Esophagus squamous epithelium (tissue), 5 donors: ENCODE results near the gene PADI3. TPM values are rescaled to one million over a fixed set of nuclear protein-coding genes. Genes with fewer than 3 reads are reported as not detected.

ENCODE experiments used
- DNase-seq: peaks from one replicate; lab custom pipeline; 2025; lab: John Stamatoyannopoulos, UW
- H3K27ac ChIP-seq, 4 donors: fragments of 200-600 bp; sonication (generic); one replicate each; pipeline ENCODE4 v1.5.1; 2016 to 2019; ENCODE audit warnings: mild to moderate bottlenecking in 1 of 4
- H3K27me3 ChIP-seq, 4 donors: fragments of 200-600 bp; sonication (generic); 1 replicate in 3 of 4; 2 replicates in 1 of 4; pipeline versions ENCODE4 v1.5.1 to v1.6.0; 2017 to 2021; ENCODE audit warnings: antibody characterized with exemption in 1 of 4
- H3K36me3 ChIP-seq, 3 donors: fragments of 200-600 bp; sonication (generic); one replicate each; pipeline ENCODE4 v1.5.1; 2016 to 2019
- H3K4me1 ChIP-seq, 3 donors: fragments of 200-600 bp; sonication (generic); one replicate each; pipeline ENCODE4 v1.5.1; 2017 to 2019
- H3K4me3 ChIP-seq, 4 donors: fragments of 200-600 bp; sonication (generic); 1 replicate in 3 of 4; 2 replicates in 1 of 4; pipeline ENCODE4 v1.5.1; 2016 to 2019; ENCODE audit warnings: mild to moderate bottlenecking in 2 of 4, moderate library complexity in 1 of 4
- H3K9me3 ChIP-seq, 3 donors: fragments of 200-600 bp; sonication (generic); one replicate each; pipeline ENCODE4 v1.5.1; 2016 to 2019
- POLR2A ChIP-seq, 4 donors: fragments of 450-650 bp; IDR thresholded peaks; one replicate each; pipeline ENCODE4 v1.6.1; 2017; ENCODE audit warnings: antibody characterized with exemption in 4 of 4, mild to moderate bottlenecking in 4 of 4, moderate library complexity in 3 of 4
- WGBS, 2 donors: methylation state at CpG; one replicate each; pipeline ENCODE4 v1.1.5; 2018; 5-methylcytosine and 5-hydroxymethylcytosine counted together
- intact Hi-C: fragments of 100-400 bp; cut with DNase I; formaldehyde crosslinking; loops from one replicate; pipeline ENCODE4 v1.15.0; 2022
- total RNA-seq, 4 donors: library from RNA; depleted of rRNA; stranded (reverse); fragments of >200 nt; gene quantifications; one replicate each; pipeline ENCODE4 v1.1.0, GENCODE V29; 2016
- TF ChIP-seq, protein P1 (sequence below), 6 experiments: fragments of 450-650 bp in 4 of 6; fragments of 200-600 bp in 2 of 6; sonication (generic) in 2 of 6; IDR thresholded peaks; one replicate each; pipeline ENCODE4 v1.5.1; 2016 to 2019; ENCODE audit warnings: antibody characterized with exemption in 6 of 6, mild to moderate bottlenecking in 4 of 6, moderate library complexity in 4 of 6
- donor health status: DM: yes; HTN: yes; CAD: no.

Gene PADI3
- total RNA-seq, 4 donors from 2014 or later, result 0.64 to 9.9 (median 2.3) TPM

DNA sequence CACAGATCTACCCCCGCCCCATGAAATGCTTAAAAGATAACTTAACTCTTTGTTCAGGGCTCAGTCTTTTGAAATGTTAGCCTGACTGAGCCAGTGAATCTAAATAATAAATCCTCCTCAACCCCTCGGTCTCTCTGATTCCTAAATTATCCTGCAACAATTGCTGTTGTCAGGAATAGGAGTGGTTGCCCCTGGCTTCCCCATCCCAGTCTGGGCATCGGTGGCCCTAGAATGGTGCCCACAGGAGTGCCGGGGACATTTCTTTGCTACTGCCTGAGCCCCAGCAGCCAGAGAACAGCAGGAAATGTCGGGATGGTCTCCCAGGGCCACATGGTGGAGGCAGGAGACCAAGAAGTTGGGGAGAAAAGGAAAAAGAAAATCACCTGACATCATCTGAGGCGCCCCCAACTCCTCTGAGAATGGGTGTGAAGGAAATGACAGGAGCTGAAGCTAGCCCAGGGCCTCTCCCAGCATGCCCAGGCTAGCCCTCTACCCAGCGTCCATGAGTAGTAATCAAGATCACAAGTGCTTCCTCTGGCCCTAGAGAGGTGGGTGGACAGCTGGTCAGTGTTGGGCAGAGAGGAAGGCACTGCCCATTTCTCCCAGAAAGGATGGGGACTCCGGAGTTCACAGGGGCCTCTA lies 60.6 kb downstream of the PADI3 start:
- H3K9me3 ChIP-seq, result no peaks in the 10 kb centered on the region
- intact Hi-C loops, result no loop called here
- TF ChIP-seq POLR2A (IDR thresholded peaks at IDR 0.05), result no peak
- TF ChIP-seq, protein P1, sequence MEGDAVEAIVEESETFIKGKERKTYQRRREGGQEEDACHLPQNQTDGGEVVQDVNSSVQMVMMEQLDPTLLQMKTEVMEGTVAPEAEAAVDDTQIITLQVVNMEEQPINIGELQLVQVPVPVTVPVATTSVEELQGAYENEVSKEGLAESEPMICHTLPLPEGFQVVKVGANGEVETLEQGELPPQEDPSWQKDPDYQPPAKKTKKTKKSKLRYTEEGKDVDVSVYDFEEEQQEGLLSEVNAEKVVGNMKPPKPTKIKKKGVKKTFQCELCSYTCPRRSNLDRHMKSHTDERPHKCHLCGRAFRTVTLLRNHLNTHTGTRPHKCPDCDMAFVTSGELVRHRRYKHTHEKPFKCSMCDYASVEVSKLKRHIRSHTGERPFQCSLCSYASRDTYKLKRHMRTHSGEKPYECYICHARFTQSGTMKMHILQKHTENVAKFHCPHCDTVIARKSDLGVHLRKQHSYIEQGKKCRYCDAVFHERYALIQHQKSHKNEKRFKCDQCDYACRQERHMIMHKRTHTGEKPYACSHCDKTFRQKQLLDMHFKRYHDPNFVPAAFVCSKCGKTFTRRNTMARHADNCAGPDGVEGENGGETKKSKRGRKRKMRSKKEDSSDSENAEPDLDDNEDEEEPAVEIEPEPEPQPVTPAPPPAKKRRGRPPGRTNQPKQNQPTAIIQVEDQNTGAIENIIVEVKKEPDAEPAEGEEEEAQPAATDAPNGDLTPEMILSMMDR (IDR thresholded peaks at IDR 0.05), result no peak
- H3K4me3 ChIP-seq, result no peak overlapping the region
- H3K4me1 ChIP-seq, result peaks cover 4 to 27% (median 10%) of the 10 kb centered on the region in 3 donors
- no peaks in the 10 kb centered on the region for H3K36me3 ChIP-seq
- DNase-seq, result no peak
- 49 to 57% methylated on average over 5 to 7 of the region's 8 CpGs for WGBS, 2 donors
- peaks cover 0 to 76% (median 0%) of the 10 kb centered on the region in 4 donors for H3K27me3 ChIP-seq
- H3K27ac ChIP-seq, result no peak overlapping the region

DNA sequence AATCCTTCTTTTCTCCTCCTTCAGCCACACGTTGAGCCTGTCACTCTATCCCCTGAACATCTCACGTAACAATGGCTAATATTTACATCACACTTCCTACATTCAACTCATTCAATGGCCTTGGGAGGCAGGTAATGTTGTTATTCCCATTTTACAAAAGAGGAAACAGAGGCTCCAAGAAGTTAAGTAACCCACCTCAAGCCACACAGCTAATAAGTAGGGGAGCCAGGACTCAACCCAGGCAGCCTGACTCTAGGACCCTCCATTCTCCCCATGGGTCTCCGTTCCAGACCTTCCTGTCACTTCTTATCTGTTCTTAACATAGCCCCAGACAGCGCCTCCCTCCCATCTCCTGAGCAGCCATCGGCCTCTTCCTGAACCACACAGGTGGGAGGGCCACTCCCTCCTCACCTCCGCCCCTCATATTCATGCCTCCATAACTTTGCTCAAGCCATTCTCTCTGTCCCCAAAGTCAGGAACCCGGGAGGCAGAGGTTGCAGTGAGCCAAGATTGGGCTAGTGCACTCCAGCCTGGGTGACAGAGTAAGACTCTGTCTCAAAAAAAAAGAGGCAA lies 61.3 kb downstream of the PADI3 start:
- Histone ChIP-seq H3K27ac (no peak overlapping the region), H3K4me1 (peaks cover 0 to 20% (median 4%) of the 10 kb centered on the region in 3 donors), H3K9me3 (no peaks in the 10 kb centered on the region), H3K36me3 (no peaks in the 10 kb centered on the region), H3K4me3 (no peak overlapping the region), H3K27me3 (peaks cover 0 to 81% (median 0%) of the 10 kb centered on the region in 4 donors)
- WGBS, 2 donors, result 57 to 66% methylated on average over 5 to 6 of the region's 7 CpGs
- intact Hi-C loops, result no loop called here
- TF ChIP-seq POLR2A (IDR thresholded peaks at IDR 0.05), result no peak
- TF ChIP-seq, protein P1 (IDR thresholded peaks at IDR 0.05), result no peak
- DNase-seq, result no peak

DNA sequence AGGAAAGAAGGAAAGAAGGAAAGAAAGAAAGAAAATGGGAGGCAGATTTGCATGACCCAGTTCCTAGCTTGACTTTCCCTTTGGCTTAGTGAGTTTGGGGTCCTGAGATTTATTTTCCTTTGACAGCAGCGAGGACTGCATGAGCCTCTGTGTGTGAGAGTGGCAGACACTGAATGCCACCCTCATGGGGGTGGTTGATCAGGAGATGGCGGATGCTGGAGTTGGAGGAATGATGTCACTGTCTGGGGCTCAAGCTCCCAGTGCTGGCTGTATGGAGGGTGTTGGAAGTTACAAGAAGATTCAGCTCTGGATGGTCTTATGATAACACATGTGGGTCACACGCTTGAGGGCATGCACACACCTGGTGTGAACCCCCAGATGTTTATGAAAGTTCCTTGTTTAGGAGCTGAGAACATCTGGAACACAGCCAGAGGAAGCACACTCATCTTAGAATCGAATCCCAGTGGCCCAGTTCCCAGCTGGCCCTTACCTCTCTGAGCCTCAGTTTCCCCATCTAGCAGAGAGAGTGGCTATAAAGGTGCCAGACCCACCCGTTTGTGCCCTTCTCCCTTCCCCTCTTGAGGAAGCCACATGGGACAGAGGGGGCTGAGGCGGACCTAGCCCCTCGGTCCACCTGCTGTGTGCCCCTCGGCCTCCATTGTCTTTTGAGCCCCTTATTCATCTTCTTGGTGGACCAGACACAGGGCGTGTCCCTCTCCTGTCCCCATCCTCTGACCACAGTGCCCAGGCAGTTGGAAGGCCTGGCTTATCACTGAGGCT lies 64.8 kb downstream of the PADI3 start:
- Histone ChIP-seq H3K4me1 (no peaks in the 10 kb centered on the region), H3K27ac (no peak overlapping the region), H3K9me3 (no peaks in the 10 kb centered on the region), H3K36me3 (no peaks in the 10 kb centered on the region), H3K4me3 (no peak overlapping the region), H3K27me3 (peaks cover 0 to 70% (median 0%) of the 10 kb centered on the region in 4 donors)
- 62 to 77% methylated on average over 5 to 7 of the region's 9 CpGs for WGBS, 2 donors
- intact Hi-C loops, result no loop called here
- TF ChIP-seq, protein P1 (IDR thresholded peaks at IDR 0.05), result no peak
- TF ChIP-seq POLR2A (IDR thresholded peaks at IDR 0.05), result no peak
- no peak for DNase-seq

DNA sequence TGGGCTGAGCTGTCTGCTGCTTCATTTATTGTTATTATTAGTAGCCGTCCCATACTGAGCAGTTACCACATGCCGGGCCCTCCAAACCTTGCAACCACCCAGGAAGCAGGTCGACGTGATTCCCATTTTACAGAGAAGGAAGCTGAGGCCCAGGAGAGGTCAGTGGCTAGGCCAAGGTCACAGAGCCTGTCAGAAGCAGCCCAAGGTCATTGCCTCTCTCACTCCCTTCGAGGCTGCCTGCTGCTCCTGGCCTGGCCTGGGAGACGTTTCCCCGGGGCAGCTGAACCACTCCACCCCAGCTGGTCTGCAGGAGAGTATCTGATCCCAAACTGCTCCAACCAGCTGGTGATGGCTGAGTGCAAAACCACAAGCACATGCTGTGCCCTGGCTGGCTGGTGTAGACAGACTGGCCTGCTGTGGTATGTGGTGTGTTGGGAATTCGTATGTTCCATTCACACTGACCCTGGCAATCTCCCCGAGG lies 65.6 kb downstream of the PADI3 start:
- TF ChIP-seq, protein P1 (IDR thresholded peaks at IDR 0.05), result no peak
- TF ChIP-seq POLR2A (IDR thresholded peaks at IDR 0.05), result no peak
- DNase-seq, result no peak
- 69 to 78% methylated on average over 2 to 6 of the region's 9 CpGs for WGBS, 2 donors
- H3K27me3 ChIP-seq, result peaks cover 0 to 72% (median 0%) of the 10 kb centered on the region in 4 donors
- H3K4me3 ChIP-seq, result no peak overlapping the region
- no peaks in the 10 kb centered on the region for H3K4me1 ChIP-seq
- no peaks in the 10 kb centered on the region for H3K9me3 ChIP-seq
- H3K36me3 ChIP-seq, result no peaks in the 10 kb centered on the region
- intact Hi-C loops, result no loop called here
- no peak overlapping the region for H3K27ac ChIP-seq
